BE2C (cell line): ENCODE measurements around the gene NR5A2.

ENCODE experiments used
- DNase-seq: peaks from one replicate; pipeline ENCODE4 v3.0.0-alpha.2; 2020
- H3K27me3 ChIP-seq: fragments of 250-450 bp; sonication (Bioruptor Pico); 2 replicates; pipeline ENCODE4 v1.5.1; 2020; ENCODE audit warnings: mild to moderate bottlenecking
- H3K36me3 ChIP-seq: fragments of 250-450 bp; sonication (Bioruptor Pico); 2 replicates; pipeline ENCODE4 v1.5.1; 2020; ENCODE audit warnings: mild to moderate bottlenecking
- H3K4me1 ChIP-seq: fragments of 250-450 bp; sonication (Bioruptor Pico); 2 replicates; pipeline ENCODE4 v1.5.1; 2020
- H3K4me3 ChIP-seq: 2 replicates; pipeline ENCODE4 v1.5.1; 2011; ENCODE audit warnings: low read depth, low read length
- H3K9me3 ChIP-seq: fragments of 250-450 bp; sonication (Bioruptor Pico); 2 replicates; pipeline ENCODE4 v1.5.1; 2020
- TF ChIP-seq, protein P1 (sequence below): IDR thresholded peaks from 2 replicates; pipeline ENCODE4 v1.5.1; 2012; ENCODE audit warnings: mild to moderate bottlenecking, low read depth, low read length

NR5A2 gene

DNA sequence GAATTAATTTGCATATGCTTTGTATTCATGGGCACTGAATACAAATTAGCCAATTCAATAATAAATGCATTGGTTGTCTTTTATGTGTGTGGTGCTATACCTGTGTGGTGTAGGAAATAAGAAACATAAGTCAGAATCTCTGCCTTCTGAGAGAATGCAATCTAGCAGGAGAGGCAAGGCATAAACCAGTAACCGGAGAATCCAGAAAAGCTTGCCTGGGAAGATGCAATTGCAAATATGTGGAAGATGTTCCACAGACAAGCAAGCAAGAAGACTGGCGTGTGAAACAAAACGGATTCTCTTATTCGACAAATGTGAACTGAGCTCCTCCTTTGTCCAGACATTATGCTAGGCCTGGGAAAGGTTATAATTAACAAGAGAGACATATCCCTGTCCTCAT is 134.3 kb downstream of the NR5A2 start:
- H3K4me3 ChIP-seq = no peak overlapping the region
- no peak for DNase-seq
- no peaks in the 10 kb centered on the region for H3K4me1 ChIP-seq
- TF ChIP-seq, protein P1, sequence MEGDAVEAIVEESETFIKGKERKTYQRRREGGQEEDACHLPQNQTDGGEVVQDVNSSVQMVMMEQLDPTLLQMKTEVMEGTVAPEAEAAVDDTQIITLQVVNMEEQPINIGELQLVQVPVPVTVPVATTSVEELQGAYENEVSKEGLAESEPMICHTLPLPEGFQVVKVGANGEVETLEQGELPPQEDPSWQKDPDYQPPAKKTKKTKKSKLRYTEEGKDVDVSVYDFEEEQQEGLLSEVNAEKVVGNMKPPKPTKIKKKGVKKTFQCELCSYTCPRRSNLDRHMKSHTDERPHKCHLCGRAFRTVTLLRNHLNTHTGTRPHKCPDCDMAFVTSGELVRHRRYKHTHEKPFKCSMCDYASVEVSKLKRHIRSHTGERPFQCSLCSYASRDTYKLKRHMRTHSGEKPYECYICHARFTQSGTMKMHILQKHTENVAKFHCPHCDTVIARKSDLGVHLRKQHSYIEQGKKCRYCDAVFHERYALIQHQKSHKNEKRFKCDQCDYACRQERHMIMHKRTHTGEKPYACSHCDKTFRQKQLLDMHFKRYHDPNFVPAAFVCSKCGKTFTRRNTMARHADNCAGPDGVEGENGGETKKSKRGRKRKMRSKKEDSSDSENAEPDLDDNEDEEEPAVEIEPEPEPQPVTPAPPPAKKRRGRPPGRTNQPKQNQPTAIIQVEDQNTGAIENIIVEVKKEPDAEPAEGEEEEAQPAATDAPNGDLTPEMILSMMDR = no peak
- no peaks in the 10 kb centered on the region for H3K36me3 ChIP-seq
- H3K9me3 ChIP-seq = no peaks in the 10 kb centered on the region
- peaks cover 43% of the 10 kb centered on the region for H3K27me3 ChIP-seq

DNA sequence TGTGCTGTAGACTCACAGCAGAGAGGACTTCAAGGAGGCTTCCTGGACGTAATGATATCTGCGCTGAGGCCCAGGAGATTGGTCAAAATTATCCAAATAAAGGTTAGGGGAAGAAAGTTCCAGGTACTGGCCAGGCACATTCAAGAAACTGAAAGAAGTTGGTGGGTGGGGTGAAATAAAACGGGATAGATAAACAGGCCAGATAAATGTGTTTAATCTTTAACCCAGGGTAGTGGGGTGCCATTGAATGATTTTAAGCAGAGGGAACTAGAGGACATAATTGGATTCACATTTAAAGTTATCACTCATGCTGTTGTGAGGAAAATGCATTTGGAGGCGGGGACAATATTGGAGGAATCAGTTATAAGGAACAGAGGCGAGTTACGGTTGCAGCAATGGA is 134.7 kb downstream of the NR5A2 start:
- no peaks in the 10 kb centered on the region for H3K9me3 ChIP-seq
- TF ChIP-seq, protein P1 = no peak
- no peaks in the 10 kb centered on the region for H3K36me3 ChIP-seq
- H3K27me3 ChIP-seq = peaks cover 43% of the 10 kb centered on the region
- H3K4me3 ChIP-seq = no peak overlapping the region
- no peaks in the 10 kb centered on the region for H3K4me1 ChIP-seq
- no peak for DNase-seq

DNA sequence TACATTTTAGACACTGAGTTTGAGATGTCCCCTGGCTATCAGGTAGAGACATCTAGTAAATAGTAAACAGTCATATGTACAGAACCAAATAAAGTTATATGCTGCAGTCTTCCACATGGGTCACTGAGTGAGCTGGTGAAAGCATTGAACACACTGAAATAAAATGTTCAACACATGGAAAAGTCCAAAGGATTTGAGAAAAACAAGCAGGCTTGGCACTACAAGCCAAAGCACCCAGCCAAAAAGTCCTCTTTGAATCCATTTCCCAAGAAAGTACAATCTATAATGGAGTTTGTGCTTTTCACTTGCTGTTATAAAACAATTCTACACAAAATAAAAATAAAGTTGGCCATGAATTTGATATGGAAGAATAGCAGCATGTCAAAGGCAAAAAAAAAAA is 135.4 kb downstream of the NR5A2 start:
- TF ChIP-seq, protein P1 = no peak
- Histone ChIP-seq H3K4me1 (no peaks in the 10 kb centered on the region), H3K4me3 (no peak overlapping the region)

DNA sequence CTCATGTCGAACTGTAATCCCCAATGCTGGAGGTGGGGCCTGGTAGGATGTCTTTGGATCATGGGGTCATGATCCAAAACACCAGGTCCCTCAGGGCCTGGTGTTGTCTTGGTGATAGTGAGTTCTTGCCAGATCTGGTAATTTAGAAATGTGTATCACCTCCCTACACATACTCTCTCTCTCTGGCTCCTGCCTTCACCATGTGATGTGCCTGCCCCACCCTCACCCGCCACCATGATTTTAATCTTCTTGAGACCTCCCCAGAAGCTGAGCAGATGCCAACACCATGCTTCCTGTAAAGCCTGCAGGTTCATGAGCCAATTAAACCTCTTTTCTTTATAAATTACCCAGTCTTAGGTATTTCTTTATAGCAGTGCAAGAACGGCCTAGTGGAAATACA is 136.4 kb downstream of the NR5A2 start:
- no peaks in the 10 kb centered on the region for H3K36me3 ChIP-seq
- peaks cover 34% of the 10 kb centered on the region for H3K27me3 ChIP-seq
- H3K4me1 ChIP-seq = no peaks in the 10 kb centered on the region
- no peak for DNase-seq
- TF ChIP-seq, protein P1 = no peak
- H3K9me3 ChIP-seq = no peaks in the 10 kb centered on the region
- no peak overlapping the region for H3K4me3 ChIP-seq

More for the DNA sequence above, 135.4 kb downstream of the NR5A2 start:
- Histone ChIP-seq H3K9me3 (no peaks in the 10 kb centered on the region), H3K27me3 (peaks cover 43% of the 10 kb centered on the region), H3K36me3 (no peaks in the 10 kb centered on the region)
- DNase-seq = no peak

DNA sequence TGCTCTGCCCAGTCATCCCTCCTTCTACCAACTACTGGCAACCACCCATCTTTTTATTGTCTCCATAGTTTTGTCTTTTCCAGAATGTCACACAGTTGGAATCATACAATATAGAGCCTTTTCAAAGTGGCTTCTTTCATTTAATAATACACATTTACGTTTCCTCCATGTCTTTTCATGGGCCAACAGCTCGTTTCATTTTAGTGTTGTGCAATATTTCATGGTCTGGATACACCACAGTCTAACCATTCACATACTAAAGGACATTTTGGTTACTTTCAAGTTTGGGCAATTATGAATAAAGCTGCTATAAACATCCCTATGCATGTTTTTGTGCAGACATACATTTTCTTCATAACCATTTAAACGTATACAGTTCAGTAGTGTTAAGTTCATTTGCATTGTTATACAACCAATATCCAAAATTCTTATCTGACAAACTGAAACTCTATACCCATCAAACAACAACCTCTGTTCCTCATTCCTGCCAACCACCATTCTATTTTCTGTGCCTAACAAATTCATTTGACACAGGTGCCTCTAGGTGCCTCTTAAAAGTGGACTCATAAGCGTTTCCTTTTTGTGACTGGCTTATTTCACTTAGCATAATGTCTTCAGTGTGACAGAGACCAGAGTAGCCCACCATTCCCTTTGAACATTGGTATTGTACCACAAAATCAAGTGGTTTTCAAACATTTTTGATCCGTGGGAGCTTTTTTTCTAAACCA is 138.1 kb downstream of the NR5A2 start:
- no peak for DNase-seq
- TF ChIP-seq, protein P1 = no peak
- no peaks in the 10 kb centered on the region for H3K36me3 ChIP-seq
- H3K27me3 ChIP-seq = peaks cover 27% of the 10 kb centered on the region
- H3K9me3 ChIP-seq = no peaks in the 10 kb centered on the region
- no peak overlapping the region for H3K4me3 ChIP-seq
- no peaks in the 10 kb centered on the region for H3K4me1 ChIP-seq

DNA sequence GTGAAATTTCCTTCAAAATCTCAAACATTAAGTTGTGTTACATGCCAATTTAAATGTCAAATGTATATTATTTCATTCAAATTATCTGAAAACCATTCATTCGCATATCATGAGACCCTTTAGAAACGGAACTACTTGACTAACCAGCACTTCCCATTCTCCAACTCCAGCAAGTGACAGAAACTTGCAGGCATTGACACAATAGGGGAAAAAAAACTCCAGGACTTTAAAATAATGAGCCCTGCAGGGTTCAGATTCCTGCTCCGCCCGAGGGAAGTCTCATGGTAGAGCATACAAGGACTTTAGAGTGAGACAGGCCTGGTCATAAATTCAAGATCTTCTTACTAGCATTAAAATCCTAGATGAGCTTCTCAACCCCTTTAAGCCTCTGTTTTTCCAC is 138.9 kb downstream of the NR5A2 start:
- Histone ChIP-seq H3K9me3 (no peaks in the 10 kb centered on the region), H3K4me3 (no peak overlapping the region), H3K27me3 (peaks cover 21% of the 10 kb centered on the region), H3K4me1 (no peaks in the 10 kb centered on the region), H3K36me3 (no peaks in the 10 kb centered on the region)
- TF ChIP-seq, protein P1 = no peak
- DNase-seq = no peak
